ENCODE data around the gene HOXA10. TPM values are rescaled to one million over a fixed set of nuclear protein-coding genes. Genes with fewer than 3 reads are reported as not detected.

HOXA10 gene
- total RNA-seq, 1 experiment from 2014 or later: 9.5 TPM

- no peaks in the 10 kb centered on the region for H3K4me1 ChIP-seq
- no peak overlapping the region for H3K27ac Mint-ChIP-seq (ENCODE audit: unreplicated experiment)
- H3K36me3 ChIP-seq (ENCODE audit: control insufficient read depth, insufficient read depth, low read length): no peaks in the 10 kb centered on the region
- no TSS peak for BruUV-seq (replicated peaks)
- H3K9me3 ChIP-seq: no peaks in the 10 kb centered on the region
- DNase-seq: no peak
- no peaks in the 10 kb centered on the region for H3K36me3 Mint-ChIP-seq (ENCODE audit: insufficient read depth, unreplicated experiment)
- H3K9me3 Mint-ChIP-seq (ENCODE audit: unreplicated experiment): no peaks in the 10 kb centered on the region
- no peak overlapping the region for H3K4me3 Mint-ChIP-seq (ENCODE audit: unreplicated experiment)
- H3K27me3 Mint-ChIP-seq (ENCODE audit: insufficient read depth, unreplicated experiment): peaks cover 3% of the 10 kb centered on the region
- TF ChIP-seq CTCF (IDR thresholded peaks at IDR 0.05; ENCODE audit: insufficient read depth in 1 of 2, low read depth in 1 of 2, low read length in 1 of 2, severe bottlenecking in 1 of 2, unreplicated experiment in 1 of 2): no peak
- POLR2A ChIA-PET: no interaction called here
- no peak overlapping the region for H3K4me3 ChIP-seq (ENCODE audit: low read depth, low read length)
- no peaks in the 10 kb centered on the region for H3K4me1 Mint-ChIP-seq (ENCODE audit: low read depth, unreplicated experiment)
- CTCF ChIA-PET: interaction anchor here (0.5 to 0.6 kb wide), 2 partner anchors 10 to 11 kb away, joined by 3 read pairs; partner anchors contain the start of gene HOXA13
- no peaks in the 10 kb centered on the region; the same call in none of the 2 replicates for H3K27me3 ChIP-seq (replicated peaks; ENCODE audit: control insufficient read depth, insufficient read depth, low read length)
- intact Hi-C loops (cut with micrococcal nuclease; ENCODE audit: unreplicated experiment): no loop called here
Measured at GRCh38 chr7:27189997-27190748, 16.1 kb upstream of the HOXA10 start.

GRCh38 chr7:27189295-27189996 is 15.3 kb upstream of the HOXA10 start:
- CTCF ChIA-PET: no interaction called here
- POLR2A ChIA-PET: no interaction called here
- Mint-ChIP-seq H3K27ac (ENCODE audit: unreplicated experiment) (no peak overlapping the region), H3K9me3 (ENCODE audit: unreplicated experiment) (no peaks in the 10 kb centered on the region), H3K4me3 (ENCODE audit: unreplicated experiment) (no peak overlapping the region), H3K27me3 (ENCODE audit: insufficient read depth, unreplicated experiment) (peaks cover 8% of the 10 kb centered on the region), H3K4me1 (ENCODE audit: low read depth, unreplicated experiment) (peaks cover 7% of the 10 kb centered on the region), H3K36me3 (ENCODE audit: insufficient read depth, unreplicated experiment) (peaks cover 6% of the 10 kb centered on the region)
- H3K4me1 ChIP-seq: peaks cover 5% of the 10 kb centered on the region; the same call in 1 of the 2 replicates
- H3K36me3 ChIP-seq (ENCODE audit: control insufficient read depth, insufficient read depth, low read length): no peaks in the 10 kb centered on the region
- H3K9me3 ChIP-seq: no peaks in the 10 kb centered on the region
- intact Hi-C loops (cut with micrococcal nuclease; ENCODE audit: unreplicated experiment): no loop called here
- peaks cover 5% of the 10 kb centered on the region for H3K27me3 ChIP-seq (replicated peaks; ENCODE audit: control insufficient read depth, insufficient read depth, low read length)
- BruUV-seq (replicated peaks): no TSS peak
- TF ChIP-seq CTCF (IDR thresholded peaks at IDR 0.05; ENCODE audit: insufficient read depth in 1 of 2, low read depth in 1 of 2, low read length in 1 of 2, severe bottlenecking in 1 of 2, unreplicated experiment in 1 of 2): no peak
- DNase-seq: peak in 1 of 2 experiments; percentile 19
- H3K4me3 ChIP-seq (ENCODE audit: low read depth, low read length): no peak overlapping the region

GRCh38 chr7:27188386-27189294 is 14.5 kb upstream of the HOXA10 start:
- H3K4me3 ChIP-seq (ENCODE audit: low read depth, low read length): no peak overlapping the region
- CTCF ChIA-PET: no interaction called here
- no peak for TF ChIP-seq CTCF (IDR thresholded peaks at IDR 0.05; ENCODE audit: insufficient read depth in 1 of 2, low read depth in 1 of 2, low read length in 1 of 2, severe bottlenecking in 1 of 2, unreplicated experiment in 1 of 2)
- H3K4me1 Mint-ChIP-seq (ENCODE audit: low read depth, unreplicated experiment): peaks cover 7% of the 10 kb centered on the region
- H3K27me3 ChIP-seq (replicated peaks; ENCODE audit: control insufficient read depth, insufficient read depth, low read length): peaks cover 5% of the 10 kb centered on the region
- peak in 1 of 2 experiments; percentile 19 for DNase-seq
- H3K36me3 ChIP-seq (ENCODE audit: control insufficient read depth, insufficient read depth, low read length): no peaks in the 10 kb centered on the region
- intact Hi-C loops (cut with micrococcal nuclease; ENCODE audit: unreplicated experiment): no loop called here
- no TSS peak for BruUV-seq (replicated peaks)
- H3K27ac Mint-ChIP-seq (ENCODE audit: unreplicated experiment): no peak overlapping the region
- POLR2A ChIA-PET: no interaction called here
- no peaks in the 10 kb centered on the region for H3K9me3 Mint-ChIP-seq (ENCODE audit: unreplicated experiment)
- H3K27me3 Mint-ChIP-seq (ENCODE audit: insufficient read depth, unreplicated experiment): peaks cover 8% of the 10 kb centered on the region
- no peaks in the 10 kb centered on the region for H3K9me3 ChIP-seq
- H3K4me1 ChIP-seq: peaks cover 7% of the 10 kb centered on the region; the same call in 1 of the 2 replicates
- peaks cover 6% of the 10 kb centered on the region for H3K36me3 Mint-ChIP-seq (ENCODE audit: insufficient read depth, unreplicated experiment)
- no peak overlapping the region for H3K4me3 Mint-ChIP-seq (ENCODE audit: unreplicated experiment)

Data from Caco-2 (cell line).